Femur (tissue), 1 donor: ENCODE measurements around the gene CEACAM8.
"Not testable (repeated sequence)": the region's sequence is repeated elsewhere in the genome, so short reads cannot be mapped to it uniquely, and the experiment has no call there.

Experiments used
- DNase-seq: peaks from one replicate; pipeline ENCODE4 v3.0.0-alpha.2; 2017

Gene CEACAM8

GRCh38 chr19:42594617-42595489 is at the start of gene CEACAM8:
Gene CEACAM8, minus strand, starts transcription at chr19:42594924. Its CDS starts 96 bp downstream, at chr19:42594828.
- no peak for DNase-seq

GRCh38 chr19:42639324-42640092 is 44.8 kb upstream of the CEACAM8 start:
- DNase-seq, result not testable (repeated sequence)

GRCh38 chr19:42635233-42635539 is 40.5 kb upstream of the CEACAM8 start:
- no peak for DNase-seq

- DNase-seq, result no peak
Observed at GRCh38 chr19:42634409-42635232, 39.9 kb upstream of the CEACAM8 start.

- no peak for DNase-seq
Observed at GRCh38 chr19:42629191-42629590, 34.5 kb upstream of the CEACAM8 start.

GRCh38 chr19:42628411-42629140 is 33.9 kb upstream of the CEACAM8 start:
- no peak for DNase-seq

- DNase-seq, result no peak
Observed at GRCh38 chr19:42627916-42628315, 33.2 kb upstream of the CEACAM8 start.

GRCh38 chr19:42626181-42626580 is 31.5 kb upstream of the CEACAM8 start:
- DNase-seq, result no peak

GRCh38 chr19:42619271-42619670 is 24.5 kb upstream of the CEACAM8 start:
- DNase-seq, result no peak

- DNase-seq, result no peak
Observed at GRCh38 chr19:42613666-42614065, 18.9 kb upstream of the CEACAM8 start.

GRCh38 chr19:42610401-42610915 is 15.7 kb upstream of the CEACAM8 start:
- DNase-seq, result not testable (repeated sequence)

- no peak for DNase-seq
Observed at GRCh38 chr19:42606660-42607351, 12.1 kb upstream of the CEACAM8 start.

- no peak for DNase-seq
Observed at GRCh38 chr19:42601811-42602443, 7.2 kb upstream of the CEACAM8 start.

GRCh38 chr19:42596391-42597072 is 1.8 kb upstream of the CEACAM8 start:
- no peak for DNase-seq

GRCh38 chr19:42595550-42596172 is 937 bp upstream of the CEACAM8 start:
- DNase-seq, result no peak

- DNase-seq, result no peak
Observed at GRCh38 chr19:42589792-42590191, 4.9 kb downstream of the CEACAM8 start.

GRCh38 chr19:42584466-42584865 is 10.3 kb downstream of the CEACAM8 start:
- no peak for DNase-seq

GRCh38 chr19:42577016-42577415 is 17.7 kb downstream of the CEACAM8 start:
- no peak for DNase-seq

- DNase-seq, result no peak
Observed at GRCh38 chr19:42576241-42576640, 18.5 kb downstream of the CEACAM8 start.

- DNase-seq, result no peak
Observed at GRCh38 chr19:42573642-42574041, 21.1 kb downstream of the CEACAM8 start.
